ENCODE measurements around the gene TNPO3. TPM values are rescaled to one million over a fixed set of nuclear protein-coding genes. Genes with fewer than 3 reads are reported as not detected.

TNPO3 gene
- total and polyA plus RNA-seq, 10 of the 15 experiments (the other 5 are each of a cell fraction or from before 2014, with no cell fraction given): 17.6 to 91.8 (median 65.9) TPM

DNA sequence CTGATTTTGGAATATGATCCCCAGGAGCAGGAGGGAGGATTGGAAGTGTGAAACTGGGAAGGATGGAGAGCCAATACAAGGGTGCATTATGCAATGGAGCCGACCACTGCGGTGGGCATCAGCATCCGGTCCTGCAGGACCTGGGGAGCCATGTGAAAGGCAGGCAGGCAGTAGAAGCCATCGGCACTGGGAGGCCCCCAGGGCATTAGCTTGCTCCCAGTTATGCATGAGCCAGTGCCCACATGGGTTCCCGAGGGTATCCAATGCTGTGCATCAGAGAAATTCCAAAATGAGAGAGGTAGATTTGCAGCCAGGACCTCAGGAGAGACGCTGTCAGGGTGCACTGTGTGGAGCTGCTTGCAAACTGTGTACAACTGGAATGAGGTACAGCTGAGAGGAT is 135.7 kb downstream of the TNPO3 start:
- ChIA-PET POLR2A (no interaction called here), RAD21 (ENCODE audit: unreplicated experiment) (no interaction called here), SMC1A (ENCODE audit: uncharacterized antibody, unreplicated experiment) (interaction anchor here (1.1 kb wide), 1 partner anchor 22 kb away, joined by 5 read pairs; no protein-coding TSS in a partner anchor), CTCF (interaction anchor here (1.6 kb wide), 1 partner anchor 14 kb away, joined by 4 read pairs; no protein-coding TSS in a partner anchor)
- H3K9ac ChIP-seq (ENCODE audit: control insufficient read depth, insufficient read depth, low read length): no peak overlapping the region
- H3K4me1 ChIP-seq (ENCODE audit: control insufficient read depth, insufficient read depth, low read length): peaks cover 9% of the 10 kb centered on the region
- H3K9me3 ChIP-seq (replicated peaks; ENCODE audit: control insufficient read depth, insufficient read depth, low read length): no peaks in the 10 kb centered on the region
- no peaks in the 10 kb centered on the region for H3K79me2 ChIP-seq (ENCODE audit: control insufficient read depth, insufficient read depth, low read length)
- H3K27me3 ChIP-seq (replicated peaks in 1 of 2; ENCODE audit: control insufficient read depth in 2 of 2, insufficient read depth in 2 of 2, low read length in 1 of 2): no peaks in the 10 kb centered on the region
- H3K36me3 ChIP-seq (ENCODE audit: control insufficient read depth in 2 of 2, insufficient read depth in 2 of 2, low read length in 1 of 2): no peaks in the 10 kb centered on the region
- H3K4me2 ChIP-seq (ENCODE audit: control insufficient read depth, insufficient read depth): no peak overlapping the region
- no peak overlapping the region for H3K4me3 ChIP-seq
- in situ Hi-C loops (cut with MboI): no loop called here
- FAIRE-seq (no peak), DNase-seq (ENCODE audit: low read depth, low spot score) (no peak), ATAC-seq (no peak)
- H4K20me1 ChIP-seq (ENCODE audit: control insufficient read depth, insufficient read depth): no peaks in the 10 kb centered on the region
- no peak overlapping the region for H2AFZ ChIP-seq (ENCODE audit: control insufficient read depth, low read depth, low read length)
- intact Hi-C loops (cut with micrococcal nuclease; ENCODE audit: unreplicated experiment): no loop called here
- no TSS peak for BruUV-seq (replicated peaks)
- no peak overlapping the region for H3K27ac ChIP-seq (ENCODE audit: control insufficient read depth, insufficient read depth)
- WGBS (ENCODE audit: insufficient coverage, insufficient replicate concordance, low lambda C conversion rate, missing lambda C conversion rate): 39% methylated on average over 6 of the region's 6 CpGs
- TF ChIP-seq, protein P1, sequence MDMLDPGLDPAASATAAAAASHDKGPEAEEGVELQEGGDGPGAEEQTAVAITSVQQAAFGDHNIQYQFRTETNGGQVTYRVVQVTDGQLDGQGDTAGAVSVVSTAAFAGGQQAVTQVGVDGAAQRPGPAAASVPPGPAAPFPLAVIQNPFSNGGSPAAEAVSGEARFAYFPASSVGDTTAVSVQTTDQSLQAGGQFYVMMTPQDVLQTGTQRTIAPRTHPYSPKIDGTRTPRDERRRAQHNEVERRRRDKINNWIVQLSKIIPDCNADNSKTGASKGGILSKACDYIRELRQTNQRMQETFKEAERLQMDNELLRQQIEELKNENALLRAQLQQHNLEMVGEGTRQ (IDR thresholded peaks at IDR 0.05; ENCODE audit: borderline replicate concordance, low read depth, low read length): no peak
- TF ChIP-seq, protein P2, sequence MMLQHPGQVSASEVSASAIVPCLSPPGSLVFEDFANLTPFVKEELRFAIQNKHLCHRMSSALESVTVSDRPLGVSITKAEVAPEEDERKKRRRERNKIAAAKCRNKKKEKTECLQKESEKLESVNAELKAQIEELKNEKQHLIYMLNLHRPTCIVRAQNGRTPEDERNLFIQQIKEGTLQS (IDR thresholded peaks at IDR 0.05; ENCODE audit: borderline replicate concordance, extremely low read depth, low read depth, low read length): no peak
- TF ChIP-seq EGR1 (IDR thresholded peaks at IDR 0.05; ENCODE audit: borderline replicate concordance in 1 of 2, low read depth in 2 of 2, low read length in 2 of 2) (no peak), BHLHE40 (IDR thresholded peaks at IDR 0.05; ENCODE audit: borderline replicate concordance in 1 of 2, low read depth in 2 of 2, low read length in 1 of 2) (no peak), SPI1 (IDR thresholded peaks at IDR 0.05; ENCODE audit: borderline replicate concordance, insufficient read depth, low read depth, low read length) (no peak), SIX5 (IDR thresholded peaks at IDR 0.05; ENCODE audit: low read depth, low read length, severe bottlenecking) (no peak), SIN3A (IDR thresholded peaks at IDR 0.05; ENCODE audit: low read depth, low read length) (no peak), KLF5 (IDR thresholded peaks at IDR 0.05; ENCODE audit: partially characterized antibody) (no peak), EP300 (IDR thresholded peaks at IDR 0.05; ENCODE audit: borderline replicate concordance in 1 of 2, control insufficient read depth in 1 of 2, low read depth in 2 of 2, low read length in 2 of 2) (no peak), HDAC2 (IDR thresholded peaks at IDR 0.05) (no peak), HDAC6 (IDR thresholded peaks at IDR 0.05; ENCODE audit: unreplicated experiment) (no peak), RELA (IDR thresholded peaks at IDR 0.05; ENCODE audit: borderline replicate concordance, partially characterized antibody) (no peak), CBX5 (IDR thresholded peaks at IDR 0.05; ENCODE audit: low read depth) (no peak), FOXK2 (IDR thresholded peaks at IDR 0.05) (no peak)
- TF ChIP-seq, protein P3, sequence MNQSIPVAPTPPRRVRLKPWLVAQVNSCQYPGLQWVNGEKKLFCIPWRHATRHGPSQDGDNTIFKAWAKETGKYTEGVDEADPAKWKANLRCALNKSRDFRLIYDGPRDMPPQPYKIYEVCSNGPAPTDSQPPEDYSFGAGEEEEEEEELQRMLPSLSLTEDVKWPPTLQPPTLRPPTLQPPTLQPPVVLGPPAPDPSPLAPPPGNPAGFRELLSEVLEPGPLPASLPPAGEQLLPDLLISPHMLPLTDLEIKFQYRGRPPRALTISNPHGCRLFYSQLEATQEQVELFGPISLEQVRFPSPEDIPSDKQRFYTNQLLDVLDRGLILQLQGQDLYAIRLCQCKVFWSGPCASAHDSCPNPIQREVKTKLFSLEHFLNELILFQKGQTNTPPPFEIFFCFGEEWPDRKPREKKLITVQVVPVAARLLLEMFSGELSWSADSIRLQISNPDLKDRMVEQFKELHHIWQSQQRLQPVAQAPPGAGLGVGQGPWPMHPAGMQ (IDR thresholded peaks at IDR 0.05; ENCODE audit: borderline replicate concordance): no peak
- TF ChIP-seq, protein P4, sequence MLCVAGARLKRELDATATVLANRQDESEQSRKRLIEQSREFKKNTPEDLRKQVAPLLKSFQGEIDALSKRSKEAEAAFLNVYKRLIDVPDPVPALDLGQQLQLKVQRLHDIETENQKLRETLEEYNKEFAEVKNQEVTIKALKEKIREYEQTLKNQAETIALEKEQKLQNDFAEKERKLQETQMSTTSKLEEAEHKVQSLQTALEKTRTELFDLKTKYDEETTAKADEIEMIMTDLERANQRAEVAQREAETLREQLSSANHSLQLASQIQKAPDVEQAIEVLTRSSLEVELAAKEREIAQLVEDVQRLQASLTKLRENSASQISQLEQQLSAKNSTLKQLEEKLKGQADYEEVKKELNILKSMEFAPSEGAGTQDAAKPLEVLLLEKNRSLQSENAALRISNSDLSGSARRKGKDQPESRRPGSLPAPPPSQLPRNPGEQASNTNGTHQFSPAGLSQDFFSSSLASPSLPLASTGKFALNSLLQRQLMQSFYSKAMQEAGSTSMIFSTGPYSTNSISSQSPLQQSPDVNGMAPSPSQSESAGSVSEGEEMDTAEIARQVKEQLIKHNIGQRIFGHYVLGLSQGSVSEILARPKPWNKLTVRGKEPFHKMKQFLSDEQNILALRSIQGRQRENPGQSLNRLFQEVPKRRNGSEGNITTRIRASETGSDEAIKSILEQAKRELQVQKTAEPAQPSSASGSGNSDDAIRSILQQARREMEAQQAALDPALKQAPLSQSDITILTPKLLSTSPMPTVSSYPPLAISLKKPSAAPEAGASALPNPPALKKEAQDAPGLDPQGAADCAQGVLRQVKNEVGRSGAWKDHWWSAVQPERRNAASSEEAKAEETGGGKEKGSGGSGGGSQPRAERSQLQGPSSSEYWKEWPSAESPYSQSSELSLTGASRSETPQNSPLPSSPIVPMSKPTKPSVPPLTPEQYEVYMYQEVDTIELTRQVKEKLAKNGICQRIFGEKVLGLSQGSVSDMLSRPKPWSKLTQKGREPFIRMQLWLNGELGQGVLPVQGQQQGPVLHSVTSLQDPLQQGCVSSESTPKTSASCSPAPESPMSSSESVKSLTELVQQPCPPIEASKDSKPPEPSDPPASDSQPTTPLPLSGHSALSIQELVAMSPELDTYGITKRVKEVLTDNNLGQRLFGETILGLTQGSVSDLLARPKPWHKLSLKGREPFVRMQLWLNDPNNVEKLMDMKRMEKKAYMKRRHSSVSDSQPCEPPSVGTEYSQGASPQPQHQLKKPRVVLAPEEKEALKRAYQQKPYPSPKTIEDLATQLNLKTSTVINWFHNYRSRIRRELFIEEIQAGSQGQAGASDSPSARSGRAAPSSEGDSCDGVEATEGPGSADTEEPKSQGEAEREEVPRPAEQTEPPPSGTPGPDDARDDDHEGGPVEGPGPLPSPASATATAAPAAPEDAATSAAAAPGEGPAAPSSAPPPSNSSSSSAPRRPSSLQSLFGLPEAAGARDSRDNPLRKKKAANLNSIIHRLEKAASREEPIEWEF (IDR thresholded peaks at IDR 0.05; ENCODE audit: insufficient replicate concordance, low read depth, low read length): no peak
